ELR (cell line): Measurements from ENCODE around the gene GPRIN1.
A peak's percentile ranks its signal among the peaks of the same experiment; 100 is the strongest.
"Not testable (repeated sequence)": the region's sequence is repeated elsewhere in the genome, so short reads cannot be mapped to it uniquely, and the experiment has no call there.

Experiments
- DNase-seq: peaks from one replicate; pipeline ENCODE4 v3.0.0-alpha.2; 2015; ENCODE audit warnings: low read depth

GPRIN1 gene

DNA sequence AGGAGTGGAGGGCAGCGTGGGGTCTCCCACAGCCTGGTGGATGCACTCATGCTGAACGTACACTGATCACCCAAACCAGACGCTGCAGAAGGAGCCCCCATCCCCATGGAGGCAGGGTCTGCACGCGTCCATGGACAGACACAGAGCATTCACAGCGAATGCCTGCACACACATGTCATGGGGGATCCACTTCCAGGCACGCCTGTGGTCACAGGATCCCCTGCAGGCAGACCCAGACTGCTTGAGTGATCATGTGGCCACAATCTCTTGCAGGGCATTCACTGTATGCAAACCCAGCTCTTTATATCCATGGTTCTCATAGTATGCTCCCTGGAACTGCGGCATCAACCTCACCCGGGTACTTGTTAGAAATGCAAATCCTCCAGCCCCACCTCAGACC, 15.0 kb upstream of the GPRIN1 start:
- no peak for DNase-seq

DNA sequence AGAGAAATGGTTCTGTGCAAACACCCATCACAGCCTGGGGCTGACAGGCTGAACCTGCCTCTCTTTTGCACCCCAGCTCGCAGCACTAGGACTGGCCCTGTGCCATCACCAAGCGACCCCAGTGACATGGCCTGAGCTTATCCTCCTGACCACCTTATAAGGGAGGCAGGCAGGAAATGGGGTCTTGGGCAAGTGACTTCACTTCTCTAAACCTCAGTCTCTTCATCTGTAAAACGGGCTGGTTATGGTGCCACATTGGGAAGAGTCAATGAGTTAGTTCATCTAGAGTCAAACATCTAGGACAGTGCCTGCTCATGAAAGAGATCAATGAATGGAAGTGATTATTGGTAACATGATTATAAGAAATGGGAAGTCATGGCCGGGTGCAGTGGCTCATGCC, 14.2 kb upstream of the GPRIN1 start:
- DNase-seq = no peak

DNA sequence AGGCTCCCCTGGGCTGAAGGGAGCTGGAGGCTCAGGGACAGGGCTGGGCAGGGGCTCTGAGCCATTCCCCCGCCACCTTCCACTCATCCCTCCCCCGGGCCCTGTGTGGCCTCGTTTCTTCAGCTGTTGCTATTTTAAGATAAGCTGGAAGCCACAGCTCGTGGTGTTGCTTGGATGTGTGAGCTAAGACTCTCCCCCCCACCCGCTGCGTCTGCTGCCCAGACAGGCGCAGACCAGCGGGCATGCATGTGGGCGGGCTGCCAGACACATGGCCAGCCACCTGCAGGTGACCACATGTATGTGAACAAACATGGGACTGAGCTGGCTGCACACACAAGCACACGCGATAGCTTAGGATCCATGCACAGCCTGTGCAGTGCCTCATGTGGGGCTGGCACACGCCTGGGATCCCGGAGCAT, 11.7 kb upstream of the GPRIN1 start:
- DNase-seq = no peak

DNA sequence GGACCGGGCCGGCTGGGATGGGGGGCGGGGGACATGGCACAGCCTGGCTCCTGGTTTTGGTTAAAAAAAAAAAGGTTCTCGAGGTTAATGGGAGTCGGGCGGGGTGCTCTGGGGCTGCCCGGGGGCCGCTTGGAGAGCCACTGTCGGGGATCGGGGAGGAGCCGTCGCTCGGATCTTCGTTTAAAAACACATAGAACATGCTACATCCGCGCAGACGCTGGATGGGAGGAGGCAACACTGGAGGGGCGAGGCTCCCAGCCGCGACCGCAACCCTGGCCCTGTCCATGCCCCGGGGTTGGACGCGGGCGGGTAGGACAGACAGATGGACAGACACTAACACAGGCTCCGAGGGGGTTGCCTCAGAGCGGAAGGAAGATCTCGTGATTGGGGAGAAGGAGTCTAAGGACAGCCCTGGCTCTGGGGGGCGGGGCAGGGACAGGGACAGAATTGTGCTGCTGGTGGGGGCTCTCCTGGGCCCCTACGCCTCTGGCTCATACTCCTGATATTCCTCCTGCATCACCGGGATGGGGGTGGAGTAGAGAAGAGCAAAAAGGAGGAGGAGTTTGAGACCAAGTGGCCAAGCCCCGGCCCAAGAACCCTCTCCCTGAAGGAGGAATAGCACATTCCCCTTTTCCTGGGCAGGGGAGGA, 10.5 kb upstream of the GPRIN1 start:
- DNase-seq = peak; percentile 41

DNA sequence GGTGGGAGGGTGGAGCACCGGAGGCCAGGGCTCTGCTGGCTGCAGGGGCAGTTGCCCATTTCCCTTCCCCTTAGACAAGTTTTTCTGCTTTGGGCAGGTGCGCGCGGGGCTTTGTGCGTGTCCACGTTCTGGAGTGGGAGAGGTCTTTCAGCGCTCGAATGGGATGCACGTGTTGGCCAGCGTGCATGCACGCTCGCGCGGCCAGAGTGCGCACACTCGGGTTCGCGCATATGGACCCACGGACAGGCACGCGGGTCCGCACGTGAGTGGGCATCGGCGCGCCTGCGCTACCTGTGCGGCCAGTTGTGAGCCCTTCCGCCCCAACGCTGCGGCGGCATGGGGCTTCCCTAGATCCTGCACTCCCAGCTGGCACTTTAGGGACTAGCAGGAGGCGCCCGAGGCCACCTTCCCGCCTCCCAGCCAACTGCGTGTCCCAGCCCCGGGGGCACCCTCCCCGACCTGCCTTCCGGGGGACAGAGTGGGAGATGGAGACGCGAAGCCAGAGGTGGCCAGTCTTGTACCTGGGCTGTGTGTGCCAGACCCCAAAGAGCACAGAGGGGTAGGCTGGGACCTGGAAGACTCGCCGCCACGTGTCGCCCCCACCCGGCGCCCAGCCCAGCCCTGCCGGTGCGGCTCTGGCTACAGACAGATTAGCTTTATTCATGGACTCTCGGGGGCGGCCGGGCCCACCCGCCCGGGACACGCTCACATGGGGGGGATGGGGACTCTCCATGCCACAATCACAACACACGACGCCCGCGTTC, 9.8 kb upstream of the GPRIN1 start:
- no peak for DNase-seq

DNA sequence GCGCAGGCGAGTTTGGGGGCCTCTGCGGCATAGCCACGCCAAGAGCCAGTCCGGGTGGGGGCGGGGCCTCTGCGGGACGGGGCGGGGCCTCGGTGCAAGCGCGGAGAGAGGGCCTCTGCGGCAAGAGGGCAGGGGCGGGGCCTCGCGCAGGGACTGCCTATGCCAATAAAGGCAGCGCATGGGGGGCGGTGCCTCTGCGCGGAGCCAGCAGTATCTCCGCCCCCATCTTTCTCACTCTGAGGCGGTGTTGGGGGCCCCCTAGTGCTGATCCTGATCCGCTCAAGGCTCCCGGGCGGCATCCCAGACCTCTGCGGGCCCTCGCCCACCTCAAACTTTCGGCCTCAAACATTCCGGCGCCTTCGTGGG, 9.2 kb upstream of the GPRIN1 start:
- peak; percentile 79 for DNase-seq

DNA sequence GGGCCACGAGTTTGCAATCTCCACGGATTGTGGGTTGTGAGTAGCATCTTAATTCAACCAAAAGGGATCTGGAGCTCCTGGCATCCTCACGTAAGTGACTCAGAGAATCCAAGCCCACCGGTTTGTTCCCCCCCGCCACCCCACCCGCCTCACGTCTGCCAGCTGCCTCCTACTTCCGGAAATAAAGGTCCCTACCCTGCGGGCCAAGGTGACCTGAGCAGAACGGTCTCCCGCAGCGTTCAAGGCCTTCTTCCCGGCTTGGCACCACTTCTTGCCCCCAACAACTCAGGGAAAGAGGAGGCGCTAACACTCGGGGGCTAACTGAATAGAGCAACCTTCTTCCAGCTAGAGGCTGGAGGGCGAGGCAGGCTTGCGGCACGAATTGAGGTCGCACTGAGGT, 8.8 kb upstream of the GPRIN1 start:
- no peak for DNase-seq

DNA sequence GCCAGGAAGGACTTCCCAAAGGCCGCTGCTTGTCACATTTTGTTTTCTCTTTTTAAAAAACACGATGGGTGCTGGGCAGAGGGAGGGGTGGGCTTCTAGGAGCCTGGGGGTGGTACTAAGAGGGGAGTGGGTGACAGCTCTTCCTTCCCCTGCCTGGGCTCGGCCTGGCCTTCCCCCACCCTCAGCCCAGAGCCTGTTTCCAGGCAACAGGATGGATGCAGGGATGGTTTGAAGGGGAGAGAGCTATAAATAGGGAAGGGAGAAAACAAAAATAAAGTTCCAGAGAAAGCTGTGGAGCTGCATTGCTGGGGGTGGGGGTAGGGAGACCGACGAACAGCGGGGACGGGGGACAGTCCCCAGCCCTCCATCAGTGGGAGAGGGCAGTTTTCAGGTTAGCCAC, 6.6 kb upstream of the GPRIN1 start:
- DNase-seq = no peak

DNA sequence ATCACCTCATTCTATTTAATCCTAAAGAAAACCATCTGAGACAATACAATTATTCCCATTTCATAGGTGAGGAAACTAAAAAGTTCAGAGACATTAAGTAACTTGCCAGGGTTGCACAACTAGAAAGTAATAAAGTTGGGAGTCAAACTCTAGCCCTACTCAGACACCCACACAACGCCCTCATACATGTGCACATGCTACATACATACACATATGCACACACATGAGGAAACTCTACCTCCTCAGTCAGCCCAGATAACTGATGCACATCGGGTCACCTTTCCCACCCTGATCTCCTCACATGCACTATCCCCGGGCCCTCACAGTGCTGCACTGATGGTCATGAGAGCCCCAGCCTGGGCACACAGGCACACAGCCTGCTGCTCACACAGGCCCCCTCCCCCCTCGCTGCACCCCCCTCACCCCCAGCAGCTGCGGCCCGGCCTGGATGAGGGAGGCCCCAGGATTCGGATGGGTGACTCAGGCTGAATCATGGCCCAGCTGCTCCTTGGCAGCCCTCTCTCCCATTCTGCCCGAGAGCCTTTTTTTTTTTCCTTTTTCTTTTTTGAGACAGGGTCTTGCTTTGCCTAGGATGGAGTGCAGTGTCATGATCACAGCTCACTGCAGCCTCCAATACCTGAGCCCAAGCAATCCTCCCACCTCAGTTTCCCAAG, 5.0 kb upstream of the GPRIN1 start:
- peak; percentile 82 for DNase-seq

DNA sequence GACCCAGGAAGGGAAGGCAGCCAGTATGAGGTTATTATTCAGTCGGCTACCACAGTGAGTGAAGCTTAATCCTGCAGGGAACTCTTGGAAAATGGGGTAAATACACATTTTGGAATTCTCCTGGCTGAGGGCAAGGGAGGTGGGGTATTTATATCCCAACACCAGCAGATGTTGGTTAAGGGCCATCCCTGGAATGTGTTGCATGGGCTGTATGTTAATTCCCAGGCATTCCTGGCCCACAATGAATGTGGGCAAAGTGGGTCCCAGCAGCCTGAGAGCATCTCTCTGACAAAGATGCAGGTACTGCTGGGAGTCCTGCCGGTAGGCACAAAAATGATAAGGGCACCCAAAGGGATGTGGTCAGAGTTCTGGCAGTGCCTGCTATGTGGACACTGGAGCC, 2.9 kb upstream of the GPRIN1 start:
- no peak for DNase-seq

DNA sequence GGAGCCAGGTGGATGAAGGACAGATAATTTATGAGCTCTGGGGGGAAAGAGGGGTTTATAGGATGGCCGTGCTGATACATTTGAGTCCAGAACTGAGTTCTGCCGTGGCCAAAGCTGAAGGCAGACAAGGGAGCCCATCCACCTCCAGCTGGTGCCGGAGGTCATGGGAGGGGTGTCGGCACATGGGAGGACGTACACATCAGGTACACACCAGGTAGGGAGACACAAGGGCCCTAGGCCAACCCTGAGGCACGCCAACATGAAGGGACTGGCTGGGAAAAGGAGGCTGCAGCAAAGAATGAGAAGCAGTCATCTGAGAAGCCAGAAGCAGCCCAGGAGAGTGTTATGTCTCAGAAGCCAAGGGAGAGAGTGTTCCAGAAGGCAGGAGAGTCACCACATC, 2.1 kb upstream of the GPRIN1 start:
- DNase-seq = no peak

DNA sequence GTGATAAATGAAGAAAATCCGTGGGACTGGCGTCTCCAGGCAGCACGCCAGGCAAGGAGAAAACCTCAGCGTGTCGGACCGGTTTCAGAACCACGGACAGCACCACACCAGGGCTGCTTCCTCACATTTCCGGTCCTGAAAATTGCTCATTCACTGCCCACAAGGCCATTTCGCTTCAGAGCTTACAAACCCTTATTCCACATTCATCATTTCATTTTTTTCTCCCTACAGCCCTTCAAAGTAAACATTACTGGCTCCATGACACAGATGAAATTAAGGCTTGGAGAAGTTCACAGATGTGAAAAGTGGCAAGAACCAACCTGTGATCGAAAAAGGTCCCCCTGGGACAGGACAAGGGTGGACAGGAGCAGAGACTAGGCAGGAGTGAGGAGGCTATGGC, 1.5 kb upstream of the GPRIN1 start:
- peak; percentile 88 for DNase-seq

DNA sequence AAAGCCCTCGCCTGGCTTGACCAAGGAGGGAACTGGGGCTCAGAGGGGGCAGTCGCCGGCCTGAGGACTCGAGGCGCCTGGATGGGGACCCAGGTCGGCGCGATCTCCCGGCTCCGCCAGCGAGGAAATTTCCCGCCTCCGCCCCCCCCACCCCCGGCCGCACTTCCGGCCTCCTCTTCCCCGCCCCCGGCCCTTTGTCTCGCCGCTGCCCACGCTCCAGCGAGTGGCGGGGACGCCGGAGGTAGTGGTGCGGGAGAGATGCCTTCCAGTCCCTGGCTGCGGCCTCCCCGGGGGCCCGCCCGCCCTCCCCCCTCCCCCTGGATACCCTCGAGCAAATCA, 448 bp upstream of the GPRIN1 start:
- DNase-seq = no peak

DNA sequence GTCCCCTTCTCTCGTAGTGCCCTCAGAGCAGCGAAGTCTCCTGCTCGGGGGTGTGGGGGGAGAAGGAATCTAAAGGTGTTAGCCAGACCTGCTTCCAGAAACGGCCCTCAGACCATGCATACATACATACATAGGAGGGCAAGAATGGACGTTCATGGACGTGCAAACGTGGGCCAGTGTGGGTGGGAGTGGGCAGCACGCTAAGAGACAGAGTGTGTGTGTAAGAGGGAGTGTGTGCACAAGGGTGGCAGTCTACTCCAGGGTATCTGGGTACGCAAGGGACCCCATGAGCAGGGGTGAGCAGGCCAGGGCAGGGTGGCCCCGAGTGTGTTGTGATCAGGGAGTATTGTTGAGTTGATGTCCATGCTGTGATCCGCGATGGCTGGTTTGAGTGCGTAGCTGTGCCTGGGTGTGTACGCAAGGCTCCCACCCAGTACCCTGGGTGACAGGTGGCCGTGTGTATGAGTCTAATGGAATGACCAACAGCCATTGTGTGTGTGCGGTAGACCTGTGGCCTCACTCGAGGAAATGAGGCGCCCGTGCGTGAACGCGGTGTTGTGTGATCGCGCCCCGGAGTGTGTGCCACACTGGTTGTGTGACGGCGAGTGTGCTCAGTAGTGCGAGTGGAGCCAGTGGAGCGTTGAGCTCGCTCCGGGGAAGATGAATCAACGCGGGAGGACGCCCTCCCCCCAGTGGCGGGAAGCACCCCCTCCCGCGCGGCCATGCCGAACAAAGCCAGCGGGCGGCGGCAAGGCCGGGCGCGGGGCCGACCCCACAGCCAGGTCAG, 826 bp downstream of the GPRIN1 start:
- peak; percentile 45 for DNase-seq

DNA sequence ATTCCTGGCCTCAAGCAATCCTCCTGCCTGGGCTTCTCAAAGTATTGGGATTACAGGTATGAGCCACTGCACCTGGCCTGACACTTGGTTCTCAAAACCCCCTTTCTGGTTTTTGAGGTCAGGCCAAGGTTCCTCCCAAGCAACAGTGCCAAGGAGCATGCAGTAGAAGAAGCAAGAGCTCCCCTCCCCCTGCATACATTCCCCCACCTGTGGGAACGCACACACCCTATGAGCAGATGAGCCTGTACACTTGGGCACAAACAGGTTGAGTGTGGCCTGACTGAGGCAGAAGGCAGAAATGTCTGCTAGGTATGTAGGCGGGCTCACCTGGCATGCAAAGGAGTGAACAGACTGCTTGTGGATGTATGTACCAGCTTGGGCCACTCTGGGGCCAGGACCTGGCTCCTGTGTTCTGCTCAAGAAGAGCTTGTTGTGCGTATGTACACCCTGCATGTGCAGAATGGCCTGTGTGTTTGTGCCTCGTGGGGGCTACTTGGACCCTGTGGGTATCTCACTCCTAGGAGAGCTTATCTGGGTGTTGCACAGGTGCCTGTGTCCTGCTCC, 1.7 kb downstream of the GPRIN1 start:
- no peak for DNase-seq

DNA sequence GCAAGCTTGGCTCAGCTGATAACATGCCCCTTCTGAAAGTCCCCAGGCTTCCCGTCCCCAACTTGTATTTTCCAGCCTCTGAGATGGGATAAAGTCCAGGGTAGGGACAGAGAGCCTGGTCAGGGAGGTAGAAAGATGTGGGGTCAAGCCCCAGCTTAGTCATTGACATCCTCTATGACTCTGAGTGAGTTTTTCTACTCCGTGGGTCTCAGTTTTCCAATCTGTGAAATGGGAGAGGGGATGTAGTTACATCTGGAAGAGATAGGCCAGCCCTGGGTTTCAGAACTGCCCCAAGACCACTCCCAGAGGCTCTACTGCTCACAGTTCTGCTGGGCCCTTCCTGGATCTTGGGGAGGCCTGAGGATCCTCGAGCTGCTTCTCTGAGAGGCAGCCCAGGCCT, 3.1 kb downstream of the GPRIN1 start:
- no peak for DNase-seq

DNA sequence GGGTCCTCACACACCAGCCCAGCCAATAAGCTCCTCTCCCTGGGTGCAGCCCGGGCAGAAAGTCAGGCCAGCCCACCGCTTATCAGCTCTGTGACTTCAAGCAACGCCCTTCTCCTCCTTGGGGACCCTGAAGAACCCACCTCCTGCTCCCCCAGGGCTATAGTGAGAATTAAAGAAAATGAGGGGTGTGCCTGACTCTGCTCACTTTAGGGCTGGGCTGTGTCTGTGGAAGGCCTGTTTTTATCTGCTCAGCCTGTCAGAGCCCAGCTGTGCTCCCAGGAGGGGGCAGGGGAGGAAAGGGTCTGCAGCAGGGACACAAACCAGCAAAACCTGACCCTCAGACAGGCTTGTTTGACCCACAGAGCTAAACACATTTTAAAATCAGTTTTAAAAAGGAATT, 3.9 kb downstream of the GPRIN1 start:
- DNase-seq = no peak

DNA sequence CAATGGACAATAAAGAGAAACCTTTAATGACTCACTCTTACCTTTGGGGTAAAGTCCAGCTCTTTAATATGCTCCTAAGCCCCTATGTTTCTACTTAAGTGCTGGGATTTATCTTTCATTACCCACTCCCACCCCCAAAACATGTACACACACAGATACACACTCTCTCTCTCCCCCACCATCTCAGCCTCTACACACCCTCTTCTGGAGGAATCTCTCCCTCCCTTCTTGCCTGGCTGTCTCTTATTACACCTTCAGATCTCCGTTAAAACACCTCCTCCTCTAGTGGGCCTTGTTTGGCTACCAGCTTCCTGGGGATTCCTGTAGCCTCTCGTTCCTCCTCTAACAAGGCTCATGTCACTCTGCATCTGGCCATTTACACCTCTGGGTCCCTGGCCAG, 6.9 kb downstream of the GPRIN1 start:
- DNase-seq = no peak

DNA sequence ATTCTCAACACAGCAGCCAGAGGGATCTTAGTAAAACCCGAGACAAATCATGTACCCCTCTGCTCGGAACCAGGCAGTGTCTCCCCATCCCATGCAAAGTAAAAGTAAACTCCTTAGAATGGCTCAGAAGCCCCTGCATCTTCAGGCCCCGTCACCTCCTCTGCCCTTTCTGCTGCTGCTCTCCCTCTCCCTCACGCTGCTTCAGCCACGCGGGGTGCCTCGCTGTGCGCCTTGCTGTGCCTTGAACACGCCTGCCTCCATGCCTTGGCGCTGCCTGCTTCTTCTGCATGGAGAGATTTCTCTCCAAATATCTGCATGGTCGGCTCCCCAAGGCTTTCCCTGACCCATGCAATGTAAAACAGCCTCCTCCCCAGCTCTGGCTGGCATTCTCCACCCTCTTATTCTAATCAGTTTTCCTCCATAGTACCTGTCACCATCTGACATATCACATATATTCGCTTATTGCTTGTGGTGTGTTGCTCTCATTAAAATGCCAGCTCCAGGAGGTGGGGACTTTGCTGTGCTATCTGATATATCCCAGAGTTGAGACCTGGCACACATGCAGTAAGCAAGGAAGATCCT, 8.0 kb downstream of the GPRIN1 start:
- no peak for DNase-seq

DNA sequence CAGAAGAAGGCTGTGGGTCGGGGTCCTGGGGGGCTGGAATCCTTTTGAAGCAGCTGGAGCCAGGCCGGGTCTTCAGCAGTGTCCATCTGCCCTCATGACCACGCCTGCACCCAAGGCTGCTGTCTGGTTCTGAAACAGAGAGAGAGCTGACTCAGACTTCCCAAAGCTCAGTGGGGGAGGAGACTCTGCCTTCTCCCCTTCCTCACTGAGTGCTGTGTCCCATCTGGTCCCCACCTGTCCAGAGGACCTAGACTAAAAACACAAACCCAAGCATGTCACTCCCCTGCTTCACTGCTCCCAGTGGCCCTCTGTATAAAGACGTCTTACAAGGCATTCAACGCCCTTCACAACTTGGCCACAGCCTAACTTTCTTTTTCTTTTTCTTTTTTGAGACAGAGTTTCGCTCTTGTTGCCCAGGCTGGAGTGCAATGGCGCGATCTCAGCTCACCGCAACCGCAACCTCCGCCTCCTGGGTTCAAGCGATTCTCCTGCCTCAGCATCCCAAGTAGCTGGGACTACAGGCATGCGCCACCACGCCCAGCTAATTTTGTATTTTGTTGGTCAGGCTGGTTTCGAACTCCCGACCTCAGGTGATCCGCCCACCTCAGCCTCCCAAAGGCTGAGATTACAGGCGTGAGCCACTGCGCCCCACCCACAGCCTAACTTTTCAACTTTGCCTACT, 10.1 kb downstream of the GPRIN1 start:
- DNase-seq = not testable (repeated sequence)
